Measurements from ENCODE around the gene MBD3.

- TF ChIP-seq POLR2AphosphoS5 (IDR thresholded peaks at IDR 0.05; ENCODE audit: low read depth, low read length): no peak
- TF ChIP-seq TAF1 (IDR thresholded peaks at IDR 0.05; ENCODE audit: borderline replicate concordance, insufficient read depth, low read length): no peak
- no peak for TF ChIP-seq REST (IDR thresholded peaks at IDR 0.05; ENCODE audit: insufficient read depth in 1 of 2, low read depth in 2 of 2, low read length in 2 of 2)
- no peak for TF ChIP-seq SIN3A (IDR thresholded peaks at IDR 0.05; ENCODE audit: borderline replicate concordance, insufficient read depth, low read length)
- TF ChIP-seq FOXP2 (optimal IDR thresholded peaks at IDR 0.05; ENCODE audit: borderline replicate concordance, extremely low read depth, extremely low read length, insufficient read depth): no peak
Observed at GRCh38 chr19:1534972-1535371, 57.7 kb downstream of the MBD3 start.

All from PFSK-1 (cell line).